H1 (cell line): Measurements from ENCODE around the gene SUPT4H1.

Experiments
- CBX8 ChIP-seq: fragments of 300-800, 300-1000 bp; sonication (generic); IDR thresholded peaks from 2 replicates; pipeline ENCODE4 v1.7.1; 2016; ENCODE audit warnings: low read depth, low read length, borderline replicate concordance
- CHD1 ChIP-seq: IDR thresholded peaks from 2 replicates; pipeline ENCODE4 v1.6.1; 2012; ENCODE audit warnings: low read depth, low read length, improper control_type of control experiment
- CREB1 ChIP-seq: IDR thresholded peaks from 2 replicates; pipeline ENCODE4 v1.6.1; 2012; ENCODE audit warnings: inconsistent platforms
- EP300 ChIP-seq, 2 experiments: IDR thresholded peaks; 1 replicate in 1 of 2; 2 replicates in 1 of 2; pipeline ENCODE4 v1.6.1; 2011 to 2012; ENCODE audit warnings: low read depth in 2 of 2, low read length in 2 of 2, mild to moderate bottlenecking in 2 of 2, borderline replicate concordance in 1 of 2, inconsistent platforms in 1 of 2, moderate library complexity in 1 of 2
- GABPA ChIP-seq: IDR thresholded peaks from 2 replicates; pipeline ENCODE4 v1.6.1; 2011; ENCODE audit warnings: mild to moderate bottlenecking, low read length, moderate library complexity, borderline replicate concordance; ENCODE audit not compliant: insufficient read depth
- RFX5 ChIP-seq: IDR thresholded peaks from 2 replicates; pipeline ENCODE4 v1.6.1; 2011; ENCODE audit warnings: low read depth, low read length, improper control_type of control experiment, borderline replicate concordance
- SP2 ChIP-seq: IDR thresholded peaks from 2 replicates; pipeline ENCODE4 v1.6.1; 2012; ENCODE audit warnings: mild to moderate bottlenecking, low read length, inconsistent platforms
- TF ChIP-seq, protein P1 (sequence below), 3 experiments: IDR thresholded peaks; 1 replicate in 2 of 3; 2 replicates in 1 of 3; pipeline versions ENCODE4 v1.5.1 to v1.6.1; 2011; ENCODE audit warnings: low read length in 3 of 3, mild to moderate bottlenecking in 3 of 3, inconsistent platforms in 2 of 3, low read depth in 1 of 3, moderate library complexity in 1 of 3; ENCODE audit not compliant: insufficient read depth in 1 of 3; ENCODE audit errors: control extremely low read depth in 1 of 3
- TF ChIP-seq, protein P2 (sequence below): IDR thresholded peaks from 2 replicates; pipeline ENCODE4 v1.6.1; 2011; ENCODE audit warnings: low read length, improper control_type of control experiment

- no peak for TF ChIP-seq CBX8
- TF ChIP-seq, protein P1, sequence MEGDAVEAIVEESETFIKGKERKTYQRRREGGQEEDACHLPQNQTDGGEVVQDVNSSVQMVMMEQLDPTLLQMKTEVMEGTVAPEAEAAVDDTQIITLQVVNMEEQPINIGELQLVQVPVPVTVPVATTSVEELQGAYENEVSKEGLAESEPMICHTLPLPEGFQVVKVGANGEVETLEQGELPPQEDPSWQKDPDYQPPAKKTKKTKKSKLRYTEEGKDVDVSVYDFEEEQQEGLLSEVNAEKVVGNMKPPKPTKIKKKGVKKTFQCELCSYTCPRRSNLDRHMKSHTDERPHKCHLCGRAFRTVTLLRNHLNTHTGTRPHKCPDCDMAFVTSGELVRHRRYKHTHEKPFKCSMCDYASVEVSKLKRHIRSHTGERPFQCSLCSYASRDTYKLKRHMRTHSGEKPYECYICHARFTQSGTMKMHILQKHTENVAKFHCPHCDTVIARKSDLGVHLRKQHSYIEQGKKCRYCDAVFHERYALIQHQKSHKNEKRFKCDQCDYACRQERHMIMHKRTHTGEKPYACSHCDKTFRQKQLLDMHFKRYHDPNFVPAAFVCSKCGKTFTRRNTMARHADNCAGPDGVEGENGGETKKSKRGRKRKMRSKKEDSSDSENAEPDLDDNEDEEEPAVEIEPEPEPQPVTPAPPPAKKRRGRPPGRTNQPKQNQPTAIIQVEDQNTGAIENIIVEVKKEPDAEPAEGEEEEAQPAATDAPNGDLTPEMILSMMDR (IDR thresholded peaks at IDR 0.05; ENCODE audit: control extremely low read depth in 1 of 3, insufficient read depth in 1 of 3, low read depth in 1 of 3, low read length in 3 of 3) = no peak
- no peak for TF ChIP-seq SP2
- TF ChIP-seq GABPA = no peak
- TF ChIP-seq EP300 (IDR thresholded peaks at IDR 0.05; ENCODE audit: borderline replicate concordance in 1 of 2, low read depth in 2 of 2, low read length in 2 of 2) = no peak
- no peak for TF ChIP-seq CREB1
- no peak for TF ChIP-seq RFX5
- TF ChIP-seq, protein P2, sequence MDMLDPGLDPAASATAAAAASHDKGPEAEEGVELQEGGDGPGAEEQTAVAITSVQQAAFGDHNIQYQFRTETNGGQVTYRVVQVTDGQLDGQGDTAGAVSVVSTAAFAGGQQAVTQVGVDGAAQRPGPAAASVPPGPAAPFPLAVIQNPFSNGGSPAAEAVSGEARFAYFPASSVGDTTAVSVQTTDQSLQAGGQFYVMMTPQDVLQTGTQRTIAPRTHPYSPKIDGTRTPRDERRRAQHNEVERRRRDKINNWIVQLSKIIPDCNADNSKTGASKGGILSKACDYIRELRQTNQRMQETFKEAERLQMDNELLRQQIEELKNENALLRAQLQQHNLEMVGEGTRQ = no peak
- TF ChIP-seq CHD1 = no peak
Measured at GRCh38 chr17:58398574-58399266, 46.7 kb upstream of the SUPT4H1 start.
